Fibroblast of lung (primary cell): ENCODE results near the gene RAC2. TPM values are rescaled to one million over a fixed set of nuclear protein-coding genes. Genes with fewer than 3 reads are reported as not detected.

ENCODE experiments used
- DNase-seq, 2 donors: peaks; one replicate each; pipeline versions ENCODE4 v3.0.0 to v3.0.0-alpha.2; 2010; ENCODE audit warnings: low read depth in 2 of 2
- H2AFZ ChIP-seq: 2 replicates; pipeline ENCODE4 v1.5.1; 2012; ENCODE audit warnings: low read length, control low read depth, inconsistent platforms
- H3K27ac ChIP-seq: 2 replicates; pipeline ENCODE4 v1.5.1; 2011; ENCODE audit warnings: low read length, control low read depth; ENCODE audit not compliant: insufficient read depth
- H3K27me3 ChIP-seq: 2 replicates; pipeline ENCODE4 v1.5.1; 2011; ENCODE audit warnings: mild to moderate bottlenecking, low read length; ENCODE audit not compliant: control insufficient read depth, insufficient read depth
- H3K36me3 ChIP-seq: 2 replicates; pipeline ENCODE4 v1.5.1; 2011; ENCODE audit warnings: low read length; ENCODE audit not compliant: control insufficient read depth, insufficient read depth
- H3K4me1 ChIP-seq: 2 replicates; pipeline ENCODE4 v1.5.1; 2011; ENCODE audit warnings: low read length; ENCODE audit not compliant: control insufficient read depth, insufficient read depth; ENCODE audit errors: extremely low read depth
- H3K4me2 ChIP-seq: 2 replicates; pipeline ENCODE4 v1.5.1; 2011; ENCODE audit warnings: low read length, control low read depth; ENCODE audit not compliant: insufficient read depth; ENCODE audit errors: extremely low read depth
- H3K4me3 ChIP-seq, 4 experiments: fragments of 200-600 bp in 1 of 4; sonication (generic) in 1 of 4; replicated peaks in 1 of 4; 2 replicates each; pipeline ENCODE4 v1.5.1; 2011 to 2016; ENCODE audit warnings: low read length in 4 of 4, low read depth in 3 of 4, mild to moderate bottlenecking in 3 of 4, control low read depth in 2 of 4, inconsistent platforms in 1 of 4, mixed read lengths in 1 of 4; ENCODE audit not compliant: insufficient read depth in 1 of 4; ENCODE audit errors: control extremely low read depth in 1 of 4
- H3K79me2 ChIP-seq: 2 replicates; pipeline ENCODE4 v1.5.1; 2012; ENCODE audit warnings: mild to moderate bottlenecking, low read length, inconsistent platforms; ENCODE audit not compliant: control insufficient read depth, insufficient read depth
- H3K9ac ChIP-seq: 2 replicates; pipeline ENCODE4 v1.5.1; 2011; ENCODE audit warnings: mild to moderate bottlenecking, low read length, control low read depth; ENCODE audit not compliant: insufficient read depth
- H3K9me3 ChIP-seq: 2 replicates; pipeline ENCODE4 v1.5.1; 2012; ENCODE audit warnings: low read depth, low read length; ENCODE audit not compliant: control insufficient read depth, insufficient read depth
- H4K20me1 ChIP-seq: 2 replicates; pipeline ENCODE4 v1.5.1; 2011; ENCODE audit warnings: low read length; ENCODE audit not compliant: control insufficient read depth, insufficient read depth; ENCODE audit errors: extremely low read depth
- EZH2 ChIP-seq: IDR thresholded peaks from 2 replicates; pipeline ENCODE4 v1.5.1; 2012; ENCODE audit warnings: low read length, control low read depth, mild to moderate bottlenecking; ENCODE audit errors: missing control alignments
- polyA plus RNA-seq, 2 donors: library from polyadenylated mRNA; depleted of rRNA in 1 of 2; stranded (reverse) in 1 of 2; unstranded in 1 of 2; fragments of >200 nt; gene quantifications; 2 replicates each; pipeline ENCODE4 v1.2.1, GENCODE V29; 2011 to 2012; ENCODE audit warnings: missing spikeins in 1 of 2
- total RNA-seq: library from RNA; depleted of rRNA; stranded (reverse); fragments of >200 nt; gene quantifications from 2 replicates; pipeline ENCODE4 v1.2.1, GENCODE V29; 2014
- TF ChIP-seq, protein P1 (sequence below), 2 donors: IDR thresholded peaks in 1 of 2; conservative IDR thresholded peaks in 1 of 2; 1 replicate in 1 of 2; 2 replicates in 1 of 2; pipeline ENCODE4 v1.5.1; 2011 to 2012; ENCODE audit warnings: low read length in 2 of 2, control low read depth in 1 of 2, inconsistent platforms in 1 of 2, low read depth in 1 of 2, mild to moderate bottlenecking in 1 of 2

The RAC2 gene
- total and polyA plus RNA-seq, 2 donors (not counting 1 experiment from before 2014, with no cell fraction given), result 2.1 to 10.5 TPM

GRCh38 chr22:37240240-37240940 is 3.7 kb downstream of the RAC2 start:
- Histone ChIP-seq H3K9ac (no peak overlapping the region), H3K27ac (no peak overlapping the region), H3K4me1 (peaks cover 9% of the 10 kb centered on the region), H3K4me3 (no peak overlapping the region), H4K20me1 (no peaks in the 10 kb centered on the region), H3K4me2 (no peak overlapping the region), H3K36me3 (no peaks in the 10 kb centered on the region), H3K79me2 (no peaks in the 10 kb centered on the region), H2AFZ (no peak overlapping the region), H3K9me3 (no peaks in the 10 kb centered on the region), H3K27me3 (no peaks in the 10 kb centered on the region)
- DNase-seq, result no peak
- no peak for TF ChIP-seq EZH2
- TF ChIP-seq, protein P1, sequence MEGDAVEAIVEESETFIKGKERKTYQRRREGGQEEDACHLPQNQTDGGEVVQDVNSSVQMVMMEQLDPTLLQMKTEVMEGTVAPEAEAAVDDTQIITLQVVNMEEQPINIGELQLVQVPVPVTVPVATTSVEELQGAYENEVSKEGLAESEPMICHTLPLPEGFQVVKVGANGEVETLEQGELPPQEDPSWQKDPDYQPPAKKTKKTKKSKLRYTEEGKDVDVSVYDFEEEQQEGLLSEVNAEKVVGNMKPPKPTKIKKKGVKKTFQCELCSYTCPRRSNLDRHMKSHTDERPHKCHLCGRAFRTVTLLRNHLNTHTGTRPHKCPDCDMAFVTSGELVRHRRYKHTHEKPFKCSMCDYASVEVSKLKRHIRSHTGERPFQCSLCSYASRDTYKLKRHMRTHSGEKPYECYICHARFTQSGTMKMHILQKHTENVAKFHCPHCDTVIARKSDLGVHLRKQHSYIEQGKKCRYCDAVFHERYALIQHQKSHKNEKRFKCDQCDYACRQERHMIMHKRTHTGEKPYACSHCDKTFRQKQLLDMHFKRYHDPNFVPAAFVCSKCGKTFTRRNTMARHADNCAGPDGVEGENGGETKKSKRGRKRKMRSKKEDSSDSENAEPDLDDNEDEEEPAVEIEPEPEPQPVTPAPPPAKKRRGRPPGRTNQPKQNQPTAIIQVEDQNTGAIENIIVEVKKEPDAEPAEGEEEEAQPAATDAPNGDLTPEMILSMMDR (conservative IDR thresholded peaks at IDR 0.05 in 1 of 2, IDR thresholded peaks at IDR 0.05 in 1 of 2; ENCODE audit: low read depth in 1 of 2, low read length in 2 of 2), result no peak

GRCh38 chr22:37239336-37240239 is 4.5 kb downstream of the RAC2 start:
- no peaks in the 10 kb centered on the region for H3K9me3 ChIP-seq
- no peaks in the 10 kb centered on the region for H4K20me1 ChIP-seq
- no peak for TF ChIP-seq EZH2
- TF ChIP-seq, protein P1 (conservative IDR thresholded peaks at IDR 0.05 in 1 of 2, IDR thresholded peaks at IDR 0.05 in 1 of 2; ENCODE audit: low read depth in 1 of 2, low read length in 2 of 2), result no peak
- no peak overlapping the region for H3K4me2 ChIP-seq
- no peaks in the 10 kb centered on the region for H3K27me3 ChIP-seq
- H3K4me3 ChIP-seq, result no peak overlapping the region
- H3K9ac ChIP-seq, result no peak overlapping the region
- no peaks in the 10 kb centered on the region for H3K36me3 ChIP-seq
- no peak overlapping the region for H2AFZ ChIP-seq
- H3K79me2 ChIP-seq, result no peaks in the 10 kb centered on the region
- DNase-seq, result no peak
- H3K4me1 ChIP-seq, result peaks cover 9% of the 10 kb centered on the region
- no peak overlapping the region for H3K27ac ChIP-seq
